ENCODE results near the gene ZCCHC2.

ZCCHC2 gene

GRCh38 chr18:62611453-62612288 is 88.8 kb downstream of the ZCCHC2 start:
- no peak for DNase-seq

GRCh38 chr18:62612289-62612645 is 89.4 kb downstream of the ZCCHC2 start:
- no peak for DNase-seq

GRCh38 chr18:62612776-62613175 is 90.0 kb downstream of the ZCCHC2 start:
- DNase-seq, result no peak

- no peak for DNase-seq
Measured at GRCh38 chr18:62614494-62614893, 91.7 kb downstream of the ZCCHC2 start.

GRCh38 chr18:62616331-62616805 is 93.5 kb downstream of the ZCCHC2 start:
- no peak for DNase-seq

GRCh38 chr18:62617793-62618591 is 95.2 kb downstream of the ZCCHC2 start:
- DNase-seq, result no peak

- DNase-seq, result no peak
Measured at GRCh38 chr18:62618735-62619134, 95.9 kb downstream of the ZCCHC2 start.

GRCh38 chr18:62621546-62621945 is 98.7 kb downstream of the ZCCHC2 start:
- no peak for DNase-seq

GRCh38 chr18:62625019-62625418 is 102.2 kb downstream of the ZCCHC2 start:
- DNase-seq, result no peak
